ENCODE measurements around the gene RARA.

GRCh38 chr17:40298726-40299125 is 10.3 kb upstream of the RARA start:
- TF ChIP-seq, protein P1, sequence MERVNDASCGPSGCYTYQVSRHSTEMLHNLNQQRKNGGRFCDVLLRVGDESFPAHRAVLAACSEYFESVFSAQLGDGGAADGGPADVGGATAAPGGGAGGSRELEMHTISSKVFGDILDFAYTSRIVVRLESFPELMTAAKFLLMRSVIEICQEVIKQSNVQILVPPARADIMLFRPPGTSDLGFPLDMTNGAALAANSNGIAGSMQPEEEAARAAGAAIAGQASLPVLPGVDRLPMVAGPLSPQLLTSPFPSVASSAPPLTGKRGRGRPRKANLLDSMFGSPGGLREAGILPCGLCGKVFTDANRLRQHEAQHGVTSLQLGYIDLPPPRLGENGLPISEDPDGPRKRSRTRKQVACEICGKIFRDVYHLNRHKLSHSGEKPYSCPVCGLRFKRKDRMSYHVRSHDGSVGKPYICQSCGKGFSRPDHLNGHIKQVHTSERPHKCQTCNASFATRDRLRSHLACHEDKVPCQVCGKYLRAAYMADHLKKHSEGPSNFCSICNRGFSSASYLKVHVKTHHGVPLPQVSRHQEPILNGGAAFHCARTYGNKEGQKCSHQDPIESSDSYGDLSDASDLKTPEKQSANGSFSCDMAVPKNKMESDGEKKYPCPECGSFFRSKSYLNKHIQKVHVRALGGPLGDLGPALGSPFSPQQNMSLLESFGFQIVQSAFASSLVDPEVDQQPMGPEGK (CRISPR knock-in tag; IDR thresholded peaks at IDR 0.05; ENCODE audit: borderline replicate concordance), result no peak
- TF ChIP-seq ZFP30 (CRISPR knock-in tag; IDR thresholded peaks at IDR 0.05) (no peak), CREB5 (CRISPR knock-in tag; IDR thresholded peaks at IDR 0.05; ENCODE audit: low read depth) (no peak), ARNTL (CRISPR knock-in tag; IDR thresholded peaks at IDR 0.05; ENCODE audit: borderline replicate concordance, low read depth) (no peak), SNAI2 (CRISPR knock-in tag; IDR thresholded peaks at IDR 0.05) (no peak), RARB (CRISPR knock-in tag; IDR thresholded peaks at IDR 0.05) (no peak), ZNF8 (CRISPR knock-in tag; IDR thresholded peaks at IDR 0.05) (no peak), TCF4 (CRISPR knock-in tag; IDR thresholded peaks at IDR 0.05; ENCODE audit: borderline replicate concordance) (no peak), CSDC2 (CRISPR knock-in tag; IDR thresholded peaks at IDR 0.05) (no peak), PPARA (CRISPR knock-in tag; IDR thresholded peaks at IDR 0.05; ENCODE audit: borderline replicate concordance) (no peak)
- TF ChIP-seq, protein P2, sequence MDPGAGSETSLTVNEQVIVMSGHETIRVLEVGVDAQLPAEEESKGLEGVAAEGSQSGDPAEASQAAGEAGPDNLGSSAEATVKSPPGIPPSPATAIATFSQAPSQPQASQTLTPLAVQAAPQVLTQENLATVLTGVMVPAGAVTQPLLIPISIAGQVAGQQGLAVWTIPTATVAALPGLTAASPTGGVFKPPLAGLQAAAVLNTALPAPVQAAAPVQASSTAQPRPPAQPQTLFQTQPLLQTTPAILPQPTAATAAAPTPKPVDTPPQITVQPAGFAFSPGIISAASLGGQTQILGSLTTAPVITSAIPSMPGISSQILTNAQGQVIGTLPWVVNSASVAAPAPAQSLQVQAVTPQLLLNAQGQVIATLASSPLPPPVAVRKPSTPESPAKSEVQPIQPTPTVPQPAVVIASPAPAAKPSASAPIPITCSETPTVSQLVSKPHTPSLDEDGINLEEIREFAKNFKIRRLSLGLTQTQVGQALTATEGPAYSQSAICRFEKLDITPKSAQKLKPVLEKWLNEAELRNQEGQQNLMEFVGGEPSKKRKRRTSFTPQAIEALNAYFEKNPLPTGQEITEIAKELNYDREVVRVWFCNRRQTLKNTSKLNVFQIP (CRISPR knock-in tag; IDR thresholded peaks at IDR 0.05; ENCODE audit: borderline replicate concordance, low read depth), result no peak
- TF ChIP-seq, protein P3, sequence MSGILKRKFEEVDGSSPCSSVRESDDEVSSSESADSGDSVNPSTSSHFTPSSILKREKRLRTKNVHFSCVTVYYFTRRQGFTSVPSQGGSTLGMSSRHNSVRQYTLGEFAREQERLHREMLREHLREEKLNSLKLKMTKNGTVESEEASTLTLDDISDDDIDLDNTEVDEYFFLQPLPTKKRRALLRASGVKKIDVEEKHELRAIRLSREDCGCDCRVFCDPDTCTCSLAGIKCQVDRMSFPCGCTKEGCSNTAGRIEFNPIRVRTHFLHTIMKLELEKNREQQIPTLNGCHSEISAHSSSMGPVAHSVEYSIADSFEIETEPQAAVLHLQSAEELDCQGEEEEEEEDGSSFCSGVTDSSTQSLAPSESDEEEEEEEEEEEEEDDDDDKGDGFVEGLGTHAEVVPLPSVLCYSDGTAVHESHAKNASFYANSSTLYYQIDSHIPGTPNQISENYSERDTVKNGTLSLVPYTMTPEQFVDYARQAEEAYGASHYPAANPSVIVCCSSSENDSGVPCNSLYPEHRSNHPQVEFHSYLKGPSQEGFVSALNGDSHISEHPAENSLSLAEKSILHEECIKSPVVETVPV (CRISPR knock-in tag; IDR thresholded peaks at IDR 0.05), result no peak
